Measurements from ENCODE around the gene COX20. TPM values are rescaled to one million over a fixed set of nuclear protein-coding genes. Genes with fewer than 3 reads are reported as not detected.

COX20 gene
- total RNA-seq, 2 experiments from 2014 or later = 25.1 to 25.9 TPM

GRCh38 chr1:244869950-244870349 is 34.5 kb downstream of the COX20 start:
- no peak for ATAC-seq (ENCODE audit: low read depth)
- POLR2A ChIA-PET = no interaction called here
- H3K4me3 Mint-ChIP-seq = no peak overlapping the region
- H3K27me3 Mint-ChIP-seq = no peaks in the 10 kb centered on the region
- peaks cover 10% of the 10 kb centered on the region for H3K4me1 Mint-ChIP-seq
- H3K36me3 Mint-ChIP-seq = no peaks in the 10 kb centered on the region
- no peak overlapping the region for H3K27ac Mint-ChIP-seq
- no peak for DNase-seq
- no peaks in the 10 kb centered on the region for H3K9me3 Mint-ChIP-seq

- Mint-ChIP-seq H3K36me3 (no peaks in the 10 kb centered on the region), H3K4me3 (no peak overlapping the region), H3K9me3 (no peaks in the 10 kb centered on the region), H3K27me3 (no peaks in the 10 kb centered on the region), H3K4me1 (no peaks in the 10 kb centered on the region), H3K27ac (no peak overlapping the region)
- POLR2A ChIA-PET = interaction anchor here (0.6 to 1.4 kb wide), 2 partner anchors 11 to 410 kb away, joined by 3 to 5 read pairs; partner anchors contain the start of gene HNRNPU
- no peak for ATAC-seq (ENCODE audit: low read depth)
- no peak for DNase-seq
Measured at GRCh38 chr1:244874974-244875579, 39.6 kb downstream of the COX20 start.

- Mint-ChIP-seq H3K4me3 (no peak overlapping the region), H3K4me1 (no peaks in the 10 kb centered on the region), H3K27me3 (no peaks in the 10 kb centered on the region), H3K9me3 (no peaks in the 10 kb centered on the region), H3K36me3 (no peaks in the 10 kb centered on the region), H3K27ac (no peak overlapping the region)
- ATAC-seq (ENCODE audit: low read depth) (no peak), DNase-seq (no peak)
- POLR2A ChIA-PET = no interaction called here
Measured at GRCh38 chr1:244876228-244876910, 40.9 kb downstream of the COX20 start.

- H3K36me3 Mint-ChIP-seq = no peaks in the 10 kb centered on the region
- POLR2A ChIA-PET = no interaction called here
- ATAC-seq (ENCODE audit: low read depth) (no peak), DNase-seq (no peak)
- no peak overlapping the region for H3K4me3 Mint-ChIP-seq
- H3K27ac Mint-ChIP-seq = no peak overlapping the region
- H3K27me3 Mint-ChIP-seq = no peaks in the 10 kb centered on the region
- no peaks in the 10 kb centered on the region for H3K4me1 Mint-ChIP-seq
- H3K9me3 Mint-ChIP-seq = no peaks in the 10 kb centered on the region
Measured at GRCh38 chr1:244878681-244879080, 43.2 kb downstream of the COX20 start.

GRCh38 chr1:244881552-244882280 is 46.3 kb downstream of the COX20 start:
- Mint-ChIP-seq H3K9me3 (no peaks in the 10 kb centered on the region), H3K4me3 (no peak overlapping the region), H3K4me1 (no peaks in the 10 kb centered on the region), H3K36me3 (no peaks in the 10 kb centered on the region), H3K27ac (no peak overlapping the region), H3K27me3 (peaks cover 2% of the 10 kb centered on the region)
- DNase-seq (no peak), ATAC-seq (ENCODE audit: low read depth) (no peak)
- POLR2A ChIA-PET = interaction anchor here (1.1 kb wide), 1 partner anchor 18 kb away, joined by 3 read pairs; no protein-coding TSS in a partner anchor

GRCh38 chr1:244887281-244887680 is 51.8 kb downstream of the COX20 start:
- POLR2A ChIA-PET = no interaction called here
- Mint-ChIP-seq H3K4me1 (no peaks in the 10 kb centered on the region), H3K36me3 (no peaks in the 10 kb centered on the region), H3K27ac (no peak overlapping the region), H3K9me3 (no peaks in the 10 kb centered on the region), H3K4me3 (no peak overlapping the region), H3K27me3 (peaks cover 2% of the 10 kb centered on the region)
- DNase-seq (no peak), ATAC-seq (ENCODE audit: low read depth) (no peak)

GRCh38 chr1:244893836-244894235 is 58.4 kb downstream of the COX20 start:
- POLR2A ChIA-PET = no interaction called here
- H3K27ac Mint-ChIP-seq = no peak overlapping the region
- no peak for DNase-seq
- no peaks in the 10 kb centered on the region for H3K4me1 Mint-ChIP-seq
- H3K9me3 Mint-ChIP-seq = no peaks in the 10 kb centered on the region
- H3K4me3 Mint-ChIP-seq = no peak overlapping the region
- no peak for ATAC-seq (ENCODE audit: low read depth)
- no peaks in the 10 kb centered on the region for H3K36me3 Mint-ChIP-seq
- peaks cover 4% of the 10 kb centered on the region for H3K27me3 Mint-ChIP-seq

Other genes with a start within 250 kb of the COX20 start
- 10 to 100 TPM; 28.0 to 31.3 TPM for gene DESI2, start 182.5 kb upstream of the COX20 start, total RNA-seq
- 100 to 1,000 TPM; 388 to 398 TPM for gene HNRNPU, start 28.9 kb downstream of the COX20 start, total RNA-seq